Measurements from ENCODE around the gene GMCL2. TPM values are rescaled to one million over a fixed set of nuclear protein-coding genes. Genes with fewer than 3 reads are reported as not detected.

Gene GMCL2
- total RNA-seq, 1 donor from 2014 or later: not detected

DNA sequence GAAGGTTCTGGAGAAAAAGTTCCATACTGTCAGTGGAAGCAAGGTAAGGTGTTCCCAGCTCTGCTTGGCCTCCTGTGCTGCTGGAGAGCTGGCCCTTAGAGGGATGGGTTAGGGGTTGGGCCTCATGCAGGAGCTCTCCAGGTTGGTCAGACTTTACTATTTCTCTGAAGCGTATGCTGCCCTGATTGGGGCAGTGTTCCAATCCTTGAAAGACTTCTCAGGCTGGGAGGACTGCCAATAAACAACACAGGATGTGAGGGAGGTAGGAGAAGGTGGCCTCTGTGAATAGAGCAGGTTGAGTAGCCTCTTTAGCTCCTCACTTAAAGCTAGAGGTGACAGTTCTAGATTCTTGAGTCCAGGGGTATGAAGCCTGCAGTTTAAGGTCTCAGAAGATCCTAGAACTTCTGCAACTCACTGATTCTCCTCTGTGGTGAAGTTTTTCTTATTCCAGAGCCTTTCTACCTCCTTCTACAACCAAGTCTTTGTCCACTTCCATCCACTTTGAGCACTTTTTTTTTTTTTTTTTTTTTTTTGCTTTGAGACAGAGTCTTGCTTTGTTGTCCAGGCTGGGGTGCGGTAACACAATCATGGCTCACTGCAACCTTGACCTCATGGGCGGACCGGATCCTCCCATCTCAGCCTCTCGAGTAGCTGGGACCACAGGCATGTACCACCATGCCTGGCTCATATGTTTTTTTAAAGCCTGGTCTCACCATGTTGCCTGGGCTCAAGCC lies 20.2 kb upstream of the GMCL2 start:
- H3K27me3 ChIP-seq: no peaks in the 10 kb centered on the region
- H3K9me3 ChIP-seq: no peaks in the 10 kb centered on the region
- TF ChIP-seq, protein P1, sequence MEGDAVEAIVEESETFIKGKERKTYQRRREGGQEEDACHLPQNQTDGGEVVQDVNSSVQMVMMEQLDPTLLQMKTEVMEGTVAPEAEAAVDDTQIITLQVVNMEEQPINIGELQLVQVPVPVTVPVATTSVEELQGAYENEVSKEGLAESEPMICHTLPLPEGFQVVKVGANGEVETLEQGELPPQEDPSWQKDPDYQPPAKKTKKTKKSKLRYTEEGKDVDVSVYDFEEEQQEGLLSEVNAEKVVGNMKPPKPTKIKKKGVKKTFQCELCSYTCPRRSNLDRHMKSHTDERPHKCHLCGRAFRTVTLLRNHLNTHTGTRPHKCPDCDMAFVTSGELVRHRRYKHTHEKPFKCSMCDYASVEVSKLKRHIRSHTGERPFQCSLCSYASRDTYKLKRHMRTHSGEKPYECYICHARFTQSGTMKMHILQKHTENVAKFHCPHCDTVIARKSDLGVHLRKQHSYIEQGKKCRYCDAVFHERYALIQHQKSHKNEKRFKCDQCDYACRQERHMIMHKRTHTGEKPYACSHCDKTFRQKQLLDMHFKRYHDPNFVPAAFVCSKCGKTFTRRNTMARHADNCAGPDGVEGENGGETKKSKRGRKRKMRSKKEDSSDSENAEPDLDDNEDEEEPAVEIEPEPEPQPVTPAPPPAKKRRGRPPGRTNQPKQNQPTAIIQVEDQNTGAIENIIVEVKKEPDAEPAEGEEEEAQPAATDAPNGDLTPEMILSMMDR (IDR thresholded peaks at IDR 0.05): no peak
- H3K4me3 ChIP-seq: no peak overlapping the region
- H3K4me1 ChIP-seq: peaks cover 30% of the 10 kb centered on the region
- peak; percentile 8 for ATAC-seq
- DNase-seq: no peak
- intact Hi-C loops (cut with DNase I): no loop called here
- peaks cover 64% of the 10 kb centered on the region for H3K36me3 ChIP-seq
- H3K27ac ChIP-seq: no peak overlapping the region

DNA sequence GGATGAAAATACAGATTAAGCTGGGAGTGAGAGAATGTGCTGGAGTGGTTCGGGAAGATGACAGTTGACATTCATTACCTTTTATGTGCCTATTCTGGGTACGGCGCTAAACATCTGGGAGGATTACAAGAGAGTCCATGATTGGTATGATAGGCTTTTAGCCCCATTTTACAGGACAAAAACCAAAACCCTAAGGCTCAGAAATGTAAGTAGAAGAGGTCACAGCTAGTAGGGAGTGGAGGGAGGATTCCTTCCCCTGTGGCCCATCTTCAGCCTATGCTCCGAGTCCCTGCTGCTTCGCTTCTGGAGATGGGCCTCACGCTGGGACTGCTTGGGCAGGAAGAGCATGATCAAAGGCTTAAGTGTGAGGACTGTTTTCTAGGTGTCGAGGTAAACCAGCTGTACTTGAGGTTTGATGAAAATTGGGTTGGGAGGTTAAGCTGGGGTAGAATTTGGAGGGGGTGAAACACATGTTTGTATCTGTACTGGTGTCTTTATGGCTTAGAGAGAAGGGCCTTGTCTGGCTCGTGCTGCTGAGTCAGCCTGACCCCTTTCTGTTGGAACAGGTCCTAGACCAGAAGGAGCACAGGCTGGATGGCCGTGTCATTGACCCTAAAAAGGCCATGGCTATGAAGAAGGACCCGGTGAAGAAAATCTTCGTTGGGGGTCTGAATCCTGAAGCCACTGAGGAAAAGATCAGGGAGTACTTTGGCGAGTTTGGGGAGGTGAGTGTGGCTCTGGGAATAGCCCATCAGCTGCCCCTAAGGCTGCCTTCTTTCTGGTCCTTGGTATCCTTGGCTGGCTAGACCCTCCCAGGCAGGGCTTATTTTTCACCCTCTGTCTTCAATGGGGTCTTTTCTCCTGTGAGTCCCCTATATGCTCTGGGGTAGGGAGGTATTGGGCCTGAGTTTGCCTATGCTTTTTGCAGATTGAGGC lies 19.3 kb upstream of the GMCL2 start:
- Histone ChIP-seq H3K27ac (peak overlapping the region; percentile 91), H3K4me3 (peak overlapping the region; percentile 77), H3K4me1 (peaks cover 30% of the 10 kb centered on the region), H3K36me3 (peaks cover 54% of the 10 kb centered on the region), H3K9me3 (no peaks in the 10 kb centered on the region), H3K27me3 (no peaks in the 10 kb centered on the region)
- TF ChIP-seq, protein P1 (IDR thresholded peaks at IDR 0.05): no peak
- intact Hi-C loops (cut with DNase I): no loop called here
- ATAC-seq: no peak
- no peak for DNase-seq

GRCh38 chr5:178205749-178206047 lies 18.5 kb upstream of the GMCL2 start:
- intact Hi-C loops (cut with DNase I): no loop called here
- Histone ChIP-seq H3K27me3 (no peaks in the 10 kb centered on the region), H3K4me3 (peak overlapping the region; percentile 77), H3K36me3 (peaks cover 47% of the 10 kb centered on the region), H3K27ac (peak overlapping the region; percentile 91), H3K4me1 (peaks cover 30% of the 10 kb centered on the region), H3K9me3 (no peaks in the 10 kb centered on the region)
- TF ChIP-seq, protein P1 (IDR thresholded peaks at IDR 0.05): no peak
- no peak for DNase-seq
- ATAC-seq: no peak

- H3K36me3 ChIP-seq: peaks cover 41% of the 10 kb centered on the region
- peaks cover 30% of the 10 kb centered on the region for H3K4me1 ChIP-seq
- intact Hi-C loops (cut with DNase I): no loop called here
- H3K27me3 ChIP-seq: no peaks in the 10 kb centered on the region
- peak overlapping the region; percentile 91 for H3K27ac ChIP-seq
- DNase-seq (peak; percentile 91), ATAC-seq (peak; percentile 79)
- H3K9me3 ChIP-seq: no peaks in the 10 kb centered on the region
- TF ChIP-seq, protein P1 (IDR thresholded peaks at IDR 0.05): no peak
- peak overlapping the region; percentile 77 for H3K4me3 ChIP-seq
These were observed 18.0 kb upstream of the GMCL2 start for GRCh38 chr5:178204935-178205748.

GRCh38 chr5:178204182-178204934 lies 17.2 kb upstream of the GMCL2 start, which contains the start of gene HNRNPAB:
Gene HNRNPAB (plus strand): TSS chr5:178204533. CDS start chr5:178204838, 305 bp downstream.
- peak within 1 kb of the TSS; percentile 77 for H3K4me3 ChIP-seq
- intact Hi-C loops (cut with DNase I): no loop called here
- TF ChIP-seq, protein P1 (IDR thresholded peaks at IDR 0.05): no peak
- DNase-seq (peak; percentile 96), ATAC-seq (peak; percentile 93)
- peaks cover 34% of the 10 kb centered on the region for H3K36me3 ChIP-seq
- H3K27me3 ChIP-seq: no peaks in the 10 kb centered on the region
- H3K27ac ChIP-seq: peak within 1 kb of the TSS; percentile 91
- H3K9me3 ChIP-seq: no peaks in the 10 kb centered on the region
- H3K4me1 ChIP-seq: peaks cover 30% of the 10 kb centered on the region

All from upper lobe of right lung (tissue), 1 donor.